Breast epithelium (tissue), 4 donors: ENCODE results near the gene SPIRE1. TPM values are rescaled to one million over a fixed set of nuclear protein-coding genes. Genes with fewer than 3 reads are reported as not detected.

Source experiments
- DNase-seq, 2 donors: peaks; one replicate each; pipeline ENCODE4 v3.0.0-alpha.2; 2019; ENCODE audit warnings: low spot score in 2 of 2
- H3K27ac ChIP-seq, 2 donors: fragments of 200-600 bp; sonication (generic) in 1 of 2; one replicate each; pipeline ENCODE4 v1.5.1; 2016 to 2019; ENCODE audit warnings: mild to moderate bottlenecking in 1 of 2
- H3K27me3 ChIP-seq, 2 donors: fragments of 200-600 bp; sonication (generic) in 1 of 2; one replicate each; pipeline versions ENCODE4 v1.5.1 to v1.6.0; 2017 to 2019; ENCODE audit warnings: control low read depth in 1 of 2, mild to moderate bottlenecking in 1 of 2
- H3K36me3 ChIP-seq: fragments of 200-600 bp; one replicate; pipeline ENCODE4 v1.5.1; 2019
- H3K4me1 ChIP-seq, 2 donors: fragments of 200-600 bp; sonication (generic); one replicate each; pipeline ENCODE4 v1.5.1; 2016 to 2019; ENCODE audit warnings: control low read depth in 1 of 2
- H3K4me3 ChIP-seq, 3 donors: fragments of 200-600 bp; sonication (generic); 1 replicate in 2 of 3; 2 replicates in 1 of 3; pipeline ENCODE4 v1.5.1; 2016 to 2019; ENCODE audit warnings: mild to moderate bottlenecking in 3 of 3, moderate library complexity in 2 of 3
- H3K9me3 ChIP-seq, 2 donors: fragments of 200-600 bp; sonication (generic) in 1 of 2; one replicate each; pipeline ENCODE4 v1.5.1; 2016 to 2019; ENCODE audit warnings: control low read depth in 1 of 2
- CTCF ChIP-seq, 3 donors: fragments of 450-650 bp; IDR thresholded peaks; one replicate each; pipeline ENCODE4 v1.5.1; 2016 to 2017; ENCODE audit warnings: antibody characterized with exemption in 3 of 3, mild to moderate bottlenecking in 3 of 3, moderate library complexity in 3 of 3
- POLR2A ChIP-seq: fragments of 450-650 bp; IDR thresholded peaks from one replicate; pipeline ENCODE4 v1.6.1; 2016; ENCODE audit warnings: antibody characterized with exemption, mild to moderate bottlenecking, moderate library complexity
- POLR2AphosphoS5 ChIP-seq, 3 donors: sonication (generic); formaldehyde crosslinking; IDR thresholded peaks; one replicate each; pipeline ENCODE4 v1.6.1; 2017; ENCODE audit warnings: antibody characterized with exemption in 3 of 3
- intact Hi-C: fragments of 100-400 bp; cut with DNase I; formaldehyde crosslinking; loops from one replicate; pipeline ENCODE4 v1.15.1; 2023; ENCODE audit warnings: low total_unique reads
- total RNA-seq, 3 donors: library from RNA; depleted of rRNA; stranded (reverse); fragments of >200 nt; gene quantifications; one replicate each; pipeline ENCODE4 v1.1.0, GENCODE V29; 2016

The SPIRE1 gene
- total RNA-seq, 3 donors from 2014 or later: 24.3 to 38.5 (median 25.9) TPM

DNA sequence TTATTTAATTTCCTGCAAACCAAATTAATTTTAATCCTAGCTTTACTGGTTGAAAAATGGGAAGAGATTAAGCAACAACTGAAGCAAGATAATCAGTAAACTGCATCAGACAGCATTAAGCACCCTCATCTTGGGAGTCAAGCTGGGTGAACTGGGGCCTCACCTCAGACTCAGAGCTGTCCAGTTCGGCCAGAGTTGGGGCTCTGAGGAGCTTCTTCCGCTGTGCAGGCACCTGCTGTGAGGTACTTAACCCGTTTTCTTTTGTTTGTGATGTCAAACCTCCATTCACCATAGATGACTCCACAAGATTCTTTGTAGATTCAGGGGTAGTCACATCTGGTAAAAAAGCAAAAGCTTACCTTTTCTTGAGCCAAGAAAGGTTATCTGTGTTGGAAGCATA lies 178.4 kb downstream of the SPIRE1 start:
- DNase-seq: no peak
- Histone ChIP-seq H3K4me1 (no peaks in the 10 kb centered on the region), H3K27ac (no peak overlapping the region), H3K36me3 (no peaks in the 10 kb centered on the region), H3K9me3 (no peaks in the 10 kb centered on the region), H3K27me3 (no peaks in the 10 kb centered on the region), H3K4me3 (no peak overlapping the region)
- intact Hi-C loops: no loop called here
- TF ChIP-seq POLR2A: no peak
- no peak for TF ChIP-seq POLR2AphosphoS5 (IDR thresholded peaks at IDR 0.05)
- no peak for TF ChIP-seq CTCF (IDR thresholded peaks at IDR 0.05)

- Histone ChIP-seq H3K4me3 (no peak overlapping the region), H3K27ac (no peak overlapping the region), H3K4me1 (no peaks in the 10 kb centered on the region), H3K27me3 (no peaks in the 10 kb centered on the region), H3K36me3 (peaks cover 6% of the 10 kb centered on the region), H3K9me3 (no peaks in the 10 kb centered on the region)
- intact Hi-C loops: no loop called here
- TF ChIP-seq POLR2A (no peak), POLR2AphosphoS5 (IDR thresholded peaks at IDR 0.05) (no peak), CTCF (IDR thresholded peaks at IDR 0.05) (no peak)
- no peak for DNase-seq
Measured at GRCh38 chr18:12478269-12479047, 179.4 kb downstream of the SPIRE1 start.

DNA sequence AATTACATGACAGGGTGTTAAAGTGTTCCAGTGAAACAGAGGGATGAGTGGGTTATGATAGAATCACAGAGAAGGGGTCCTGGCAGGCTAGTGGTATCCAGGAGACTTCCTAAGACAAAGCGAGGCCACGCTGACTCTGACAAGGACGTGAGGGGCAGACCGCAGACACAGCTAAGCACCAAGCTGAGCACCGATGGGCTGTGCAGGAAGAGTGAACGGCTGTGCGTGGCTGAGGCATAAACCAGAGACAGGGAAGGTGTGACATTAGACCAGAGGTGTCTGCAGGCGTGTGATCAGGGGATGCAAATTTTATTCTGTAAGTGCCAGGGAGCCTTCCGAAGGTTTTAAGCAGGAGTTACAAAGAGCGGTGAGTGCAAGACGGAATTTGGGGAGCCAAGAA lies 180.3 kb downstream of the SPIRE1 start:
- no peak overlapping the region for H3K27ac ChIP-seq
- DNase-seq: no peak
- H3K9me3 ChIP-seq: no peaks in the 10 kb centered on the region
- H3K27me3 ChIP-seq: no peaks in the 10 kb centered on the region
- H3K4me1 ChIP-seq: no peaks in the 10 kb centered on the region
- peaks cover 7% of the 10 kb centered on the region for H3K36me3 ChIP-seq
- intact Hi-C loops: no loop called here
- TF ChIP-seq POLR2A (no peak), CTCF (IDR thresholded peaks at IDR 0.05) (no peak), POLR2AphosphoS5 (IDR thresholded peaks at IDR 0.05) (no peak)
- H3K4me3 ChIP-seq: no peak overlapping the region

DNA sequence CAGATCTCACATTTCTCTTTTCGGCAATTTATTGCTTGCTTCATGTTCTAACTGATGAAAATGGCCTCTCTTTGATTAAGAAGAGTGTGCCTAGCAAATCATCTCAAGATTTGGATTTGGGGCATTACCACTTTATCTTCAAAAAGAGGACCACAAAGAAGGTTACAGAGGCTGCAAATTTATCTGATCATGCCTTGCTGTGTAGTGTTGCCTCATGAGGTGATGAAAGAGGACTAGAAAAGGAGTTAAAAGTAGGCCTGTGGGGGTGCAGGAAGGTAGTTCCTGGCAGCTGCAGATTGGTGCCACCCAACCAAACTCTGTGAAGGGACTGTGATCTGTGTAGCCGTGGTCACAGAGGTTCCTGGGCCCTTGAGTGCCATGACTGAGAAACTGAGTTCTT lies 181.0 kb downstream of the SPIRE1 start:
- Histone ChIP-seq H3K36me3 (peaks cover 7% of the 10 kb centered on the region), H3K4me3 (no peak overlapping the region), H3K4me1 (no peaks in the 10 kb centered on the region), H3K27ac (no peak overlapping the region), H3K27me3 (no peaks in the 10 kb centered on the region), H3K9me3 (no peaks in the 10 kb centered on the region)
- TF ChIP-seq POLR2A (no peak), POLR2AphosphoS5 (IDR thresholded peaks at IDR 0.05) (no peak), CTCF (IDR thresholded peaks at IDR 0.05) (no peak)
- intact Hi-C loops: no loop called here
- no peak for DNase-seq

- Histone ChIP-seq H3K9me3 (no peaks in the 10 kb centered on the region), H3K27ac (no peak overlapping the region), H3K27me3 (no peaks in the 10 kb centered on the region), H3K4me1 (no peaks in the 10 kb centered on the region), H3K36me3 (peaks cover 7% of the 10 kb centered on the region), H3K4me3 (no peak overlapping the region)
- intact Hi-C loops: no loop called here
- no peak for DNase-seq
- TF ChIP-seq POLR2A (no peak), POLR2AphosphoS5 (IDR thresholded peaks at IDR 0.05) (no peak), CTCF (IDR thresholded peaks at IDR 0.05) (no peak)
Measured at GRCh38 chr18:12474876-12475275, 183.0 kb downstream of the SPIRE1 start.
